Kasumi-1 (cell line): ENCODE measurements around the gene OGDHL.
"Not testable (repeated sequence)": the region's sequence is repeated elsewhere in the genome, so short reads cannot be mapped to it uniquely, and the experiment has no call there.

ENCODE experiments used
- DNase-seq, 2 experiments: peaks; one replicate each; lab custom pipeline; 2025; lab: John Stamatoyannopoulos, UW

The OGDHL gene

GRCh38 chr10:49756031-49756430 is 6.1 kb downstream of the OGDHL start:
- no peak for DNase-seq

- DNase-seq = not testable (repeated sequence)
These were observed 7.2 kb downstream of the OGDHL start for GRCh38 chr10:49754951-49755350.

GRCh38 chr10:49752584-49752983 is 9.5 kb downstream of the OGDHL start:
- no peak for DNase-seq

- DNase-seq = no peak
These were observed 10.2 kb downstream of the OGDHL start for GRCh38 chr10:49751636-49752510.

GRCh38 chr10:49751216-49751615 is 10.9 kb downstream of the OGDHL start:
- no peak for DNase-seq

GRCh38 chr10:49750546-49750945 is 11.6 kb downstream of the OGDHL start:
- DNase-seq = no peak

- DNase-seq = no peak
These were observed 12.3 kb downstream of the OGDHL start for GRCh38 chr10:49749556-49750491.

GRCh38 chr10:49749144-49749543 is 13.0 kb downstream of the OGDHL start:
- no peak for DNase-seq

- DNase-seq = no peak
These were observed 14.1 kb downstream of the OGDHL start for GRCh38 chr10:49748006-49748405.

GRCh38 chr10:49747303-49747646 is 14.8 kb downstream of the OGDHL start:
- DNase-seq = no peak

GRCh38 chr10:49746626-49747302 is 15.4 kb downstream of the OGDHL start:
- no peak for DNase-seq

GRCh38 chr10:49745756-49746155 is 16.4 kb downstream of the OGDHL start:
- no peak for DNase-seq

GRCh38 chr10:49744924-49745605 is 17.1 kb downstream of the OGDHL start:
- no peak for DNase-seq

GRCh38 chr10:49744091-49744685 is 17.9 kb downstream of the OGDHL start:
- no peak for DNase-seq

- DNase-seq = no peak
These were observed 18.6 kb downstream of the OGDHL start for GRCh38 chr10:49743464-49744075.

- no peak for DNase-seq
These were observed 19.2 kb downstream of the OGDHL start for GRCh38 chr10:49742683-49743463.

GRCh38 chr10:49741108-49741995 is 20.8 kb downstream of the OGDHL start:
- no peak for DNase-seq

GRCh38 chr10:49740346-49741107 is 21.6 kb downstream of the OGDHL start:
- no peak for DNase-seq
